GM21526 (cell line): Measurements from ENCODE around the gene ARHGAP42.
"Not testable (repeated sequence)": the region's sequence is repeated elsewhere in the genome, so short reads cannot be mapped to it uniquely, and the experiment has no call there.

Source experiments
- ATAC-seq: cut with Tn5 transposase; IDR thresholded peaks from one replicate; pipeline ENCODE4 v1.9.1; 2021; ENCODE audit warnings: moderate library complexity; ENCODE audit not compliant: unreplicated experiment, low FRiP score

The ARHGAP42 gene, protein sequence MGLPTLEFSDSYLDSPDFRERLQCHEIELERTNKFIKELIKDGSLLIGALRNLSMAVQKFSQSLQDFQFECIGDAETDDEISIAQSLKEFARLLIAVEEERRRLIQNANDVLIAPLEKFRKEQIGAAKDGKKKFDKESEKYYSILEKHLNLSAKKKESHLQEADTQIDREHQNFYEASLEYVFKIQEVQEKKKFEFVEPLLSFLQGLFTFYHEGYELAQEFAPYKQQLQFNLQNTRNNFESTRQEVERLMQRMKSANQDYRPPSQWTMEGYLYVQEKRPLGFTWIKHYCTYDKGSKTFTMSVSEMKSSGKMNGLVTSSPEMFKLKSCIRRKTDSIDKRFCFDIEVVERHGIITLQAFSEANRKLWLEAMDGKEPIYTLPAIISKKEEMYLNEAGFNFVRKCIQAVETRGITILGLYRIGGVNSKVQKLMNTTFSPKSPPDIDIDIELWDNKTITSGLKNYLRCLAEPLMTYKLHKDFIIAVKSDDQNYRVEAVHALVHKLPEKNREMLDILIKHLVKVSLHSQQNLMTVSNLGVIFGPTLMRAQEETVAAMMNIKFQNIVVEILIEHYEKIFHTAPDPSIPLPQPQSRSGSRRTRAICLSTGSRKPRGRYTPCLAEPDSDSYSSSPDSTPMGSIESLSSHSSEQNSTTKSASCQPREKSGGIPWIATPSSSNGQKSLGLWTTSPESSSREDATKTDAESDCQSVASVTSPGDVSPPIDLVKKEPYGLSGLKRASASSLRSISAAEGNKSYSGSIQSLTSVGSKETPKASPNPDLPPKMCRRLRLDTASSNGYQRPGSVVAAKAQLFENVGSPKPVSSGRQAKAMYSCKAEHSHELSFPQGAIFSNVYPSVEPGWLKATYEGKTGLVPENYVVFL

DNA sequence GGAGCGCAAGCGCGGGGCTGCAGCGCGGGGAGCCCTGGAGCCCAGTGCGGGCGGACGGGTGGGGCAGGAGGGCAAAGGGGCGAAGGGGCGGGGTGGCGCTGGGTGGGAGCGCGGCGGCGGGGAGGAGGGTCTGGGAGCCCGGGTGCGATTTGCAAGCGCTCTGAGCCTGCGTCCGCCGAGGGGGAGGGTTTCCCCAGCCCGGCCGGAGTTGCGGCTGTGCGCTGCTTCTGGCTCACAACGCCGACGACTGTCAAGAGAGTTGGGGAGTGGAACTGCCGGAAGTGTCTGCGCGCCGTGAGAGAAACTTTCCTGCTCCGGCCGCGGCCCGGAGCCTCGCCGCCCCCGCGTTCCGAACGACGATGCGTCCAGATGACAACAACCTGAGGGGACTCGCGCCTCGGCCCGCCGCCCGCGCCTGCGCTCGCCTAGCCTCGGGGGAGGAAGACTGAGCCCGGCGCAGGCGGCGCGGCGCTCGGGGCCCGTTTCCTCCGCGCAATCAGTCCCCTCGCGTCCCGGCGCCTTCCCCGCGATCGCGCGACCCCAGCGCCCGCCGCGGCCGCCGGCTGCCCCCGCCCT, at the start of gene ARHGAP42:
ARHGAP42 (plus strand) TSS at position 235 of the 576 bp plus-strand sequence. CDS start 391 bp downstream, outside the sequence.
- peak; percentile 81 for ATAC-seq

DNA sequence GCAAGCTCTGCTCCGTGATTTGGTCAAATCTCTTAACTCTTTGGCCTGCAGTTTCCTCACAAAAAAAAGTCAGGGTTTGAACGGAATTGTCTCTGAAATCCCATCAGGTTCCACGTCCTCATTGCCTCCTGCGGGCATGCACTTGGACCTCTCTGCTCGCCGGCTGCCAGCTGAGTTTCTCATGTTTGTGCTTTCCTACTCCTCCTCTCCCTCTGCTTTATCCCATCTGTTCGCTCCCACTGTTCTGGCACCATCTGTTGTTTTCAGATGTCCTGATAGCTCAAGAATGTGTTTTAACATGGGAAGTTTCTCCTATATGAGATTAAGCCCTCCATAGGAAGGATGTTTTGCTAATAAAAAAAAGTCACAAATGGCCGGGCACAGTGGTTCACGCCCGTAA, 49.4 kb upstream of the ARHGAP42 start:
- no peak for ATAC-seq

DNA sequence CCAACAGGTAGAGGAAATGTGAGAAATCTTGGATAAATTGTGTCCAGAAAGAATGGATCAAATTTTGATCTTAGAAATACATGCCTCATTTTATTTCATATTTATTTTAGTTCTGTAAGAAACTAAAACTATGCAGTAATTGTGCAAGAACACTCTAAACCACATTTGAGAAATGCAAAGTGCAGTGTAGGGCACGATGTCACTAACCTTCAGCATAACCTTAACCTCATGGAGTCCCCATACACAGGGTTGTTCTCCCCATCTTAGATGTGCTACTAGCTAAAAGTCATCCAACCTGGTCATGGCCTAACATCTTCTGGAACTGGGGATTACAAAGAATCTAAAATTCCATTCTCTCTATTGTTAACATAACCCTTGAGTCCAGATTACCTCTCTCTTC, 48.4 kb upstream of the ARHGAP42 start:
- no peak for ATAC-seq

DNA sequence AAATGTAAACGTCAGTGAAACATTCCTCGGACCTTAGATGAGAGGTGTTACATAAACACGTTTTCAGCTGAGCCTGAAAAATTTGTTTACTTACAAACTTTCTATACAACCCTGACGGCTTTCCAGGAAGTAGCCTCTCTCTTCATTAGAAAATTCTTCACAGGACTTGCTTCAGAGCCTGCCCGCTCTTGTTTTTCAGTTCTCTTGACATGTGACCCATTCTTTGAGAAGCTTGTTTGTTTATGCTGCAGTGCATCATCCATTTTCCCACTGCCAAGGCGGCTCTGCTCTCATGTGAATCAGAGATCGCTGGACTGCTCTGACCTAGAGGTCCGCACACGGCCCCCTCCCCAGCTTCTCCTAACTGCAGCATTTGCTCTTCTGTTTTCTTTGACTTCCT, 47.9 kb upstream of the ARHGAP42 start:
- ATAC-seq: no peak

DNA sequence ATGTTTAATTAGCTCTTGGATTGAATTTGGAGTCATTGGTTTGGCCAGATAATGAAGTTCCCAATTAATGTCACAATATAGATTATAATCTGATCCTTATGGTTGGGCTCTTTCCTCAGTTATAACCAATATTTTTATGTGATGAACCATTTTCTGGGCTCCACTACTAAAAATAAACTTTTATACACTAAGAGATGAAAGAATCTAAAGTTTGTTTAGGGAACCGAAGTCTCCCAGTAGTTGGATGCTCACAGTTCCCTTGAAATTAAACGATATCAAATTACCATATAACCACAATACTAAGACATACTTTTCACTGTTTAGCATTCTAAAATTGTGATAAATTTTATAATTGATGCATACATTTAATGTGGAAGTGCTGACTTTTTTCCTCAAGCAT, 47.0 kb upstream of the ARHGAP42 start:
- ATAC-seq: no peak

DNA sequence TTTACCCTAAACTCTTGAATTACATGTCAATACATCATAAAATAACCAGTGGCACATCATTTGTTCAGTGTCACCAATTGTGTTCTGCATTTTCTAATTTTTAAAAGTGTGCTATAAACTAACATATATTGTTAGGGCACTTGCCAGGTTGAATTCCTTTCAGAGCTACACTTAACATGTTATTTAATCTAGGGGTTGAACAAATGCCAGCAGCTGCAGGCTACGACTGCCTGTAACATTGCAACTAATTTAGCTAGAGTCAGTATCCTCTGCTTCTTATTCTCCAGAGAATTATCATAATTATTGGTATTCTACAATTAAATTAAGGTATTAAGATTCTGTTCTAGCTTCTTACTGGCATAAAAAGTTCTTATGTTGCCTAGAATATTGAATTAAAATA, 46.4 kb upstream of the ARHGAP42 start:
- ATAC-seq: no peak

DNA sequence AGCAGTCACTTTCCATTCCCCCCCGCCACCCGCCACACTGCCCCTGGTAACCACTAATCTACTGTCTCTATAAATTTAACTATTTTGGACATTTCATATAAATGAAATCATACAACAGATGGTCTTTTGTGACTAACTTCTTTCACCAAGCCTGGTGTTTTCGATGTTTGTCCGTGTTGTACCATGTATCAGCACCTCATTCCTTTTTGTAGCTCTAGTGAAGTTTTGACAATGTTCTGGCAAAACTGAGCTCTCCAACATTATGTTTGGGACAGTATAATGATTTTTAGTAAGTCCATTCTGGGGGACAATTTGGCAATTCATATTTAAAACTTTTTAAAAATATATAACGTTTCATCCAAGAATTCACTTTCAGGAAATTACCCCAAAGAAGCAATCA, 45.6 kb upstream of the ARHGAP42 start:
- ATAC-seq: no peak

DNA sequence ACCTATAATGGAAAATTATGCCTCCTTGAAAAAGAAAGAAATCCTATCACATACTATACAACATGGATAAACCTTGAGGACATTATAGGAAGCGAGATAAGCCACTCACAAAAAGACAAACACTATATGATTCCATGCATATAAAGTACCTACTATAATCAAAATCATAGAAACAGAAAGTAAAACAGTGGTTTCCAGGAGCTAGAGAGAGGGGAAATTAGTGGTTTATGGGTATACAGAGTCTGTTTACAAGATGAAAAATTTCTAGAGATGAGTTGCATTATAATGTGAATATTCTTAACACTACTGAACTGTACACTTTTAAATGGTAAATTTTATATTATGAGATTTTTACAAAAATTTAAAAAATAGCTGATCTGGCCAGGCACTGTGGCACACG, 40.5 kb upstream of the ARHGAP42 start:
- no peak for ATAC-seq

DNA sequence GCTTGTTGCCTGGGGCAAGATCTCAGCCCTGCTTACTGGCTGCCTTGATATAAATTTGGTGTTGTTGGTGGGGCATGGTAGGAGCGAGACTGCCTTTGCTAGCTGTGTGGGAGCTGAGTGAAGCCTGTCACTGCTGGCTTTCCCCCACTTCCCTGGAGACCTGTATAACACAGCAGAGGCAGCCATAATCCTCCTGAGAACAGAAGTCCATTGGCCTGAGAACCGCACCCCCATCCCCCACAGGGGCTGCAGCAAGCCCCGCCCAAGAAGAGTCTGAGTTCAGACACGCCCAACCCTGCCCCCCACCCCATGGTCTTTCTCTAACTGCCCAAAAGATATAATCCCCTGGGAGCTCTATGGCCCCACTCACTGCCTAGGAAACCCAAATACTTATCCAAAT, 39.2 kb upstream of the ARHGAP42 start:
- no peak for ATAC-seq

DNA sequence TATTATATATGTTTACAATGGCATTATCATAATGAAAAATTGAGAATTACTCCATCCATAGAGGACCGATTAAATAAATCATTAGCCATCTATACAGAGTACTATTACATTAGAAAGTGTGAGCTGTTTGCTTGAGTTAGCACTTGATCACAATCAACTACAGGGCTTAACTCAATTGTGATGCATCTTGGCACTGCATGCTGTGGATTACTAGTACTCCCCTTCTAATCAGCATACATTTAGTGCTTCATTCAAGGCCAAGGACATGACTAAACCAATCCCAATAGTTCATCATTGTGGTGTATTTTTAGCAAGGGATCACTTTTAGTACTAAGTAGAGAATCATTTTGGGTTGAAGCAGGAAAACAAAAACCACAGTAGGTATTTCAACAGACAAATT, 23.5 kb upstream of the ARHGAP42 start:
- ATAC-seq: no peak

DNA sequence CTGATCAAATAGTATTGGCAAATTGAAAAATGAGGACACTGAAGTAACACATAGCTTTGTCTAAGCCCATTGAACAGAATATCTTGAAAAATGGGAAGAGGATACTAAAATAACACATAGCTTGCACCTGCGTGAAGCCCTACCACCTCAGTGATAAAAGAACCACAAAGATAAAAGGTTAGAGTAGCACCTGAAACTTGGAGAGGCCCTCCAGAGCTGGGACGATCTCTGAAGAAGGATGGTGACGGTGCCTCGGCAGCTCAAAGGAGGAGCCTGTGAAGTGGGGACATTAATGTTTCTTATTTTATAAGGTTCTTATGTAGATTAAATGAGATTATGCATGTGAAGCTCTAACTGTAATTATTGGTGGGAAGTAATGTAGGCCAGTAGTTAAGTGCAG, 23.1 kb upstream of the ARHGAP42 start:
- ATAC-seq: no peak

DNA sequence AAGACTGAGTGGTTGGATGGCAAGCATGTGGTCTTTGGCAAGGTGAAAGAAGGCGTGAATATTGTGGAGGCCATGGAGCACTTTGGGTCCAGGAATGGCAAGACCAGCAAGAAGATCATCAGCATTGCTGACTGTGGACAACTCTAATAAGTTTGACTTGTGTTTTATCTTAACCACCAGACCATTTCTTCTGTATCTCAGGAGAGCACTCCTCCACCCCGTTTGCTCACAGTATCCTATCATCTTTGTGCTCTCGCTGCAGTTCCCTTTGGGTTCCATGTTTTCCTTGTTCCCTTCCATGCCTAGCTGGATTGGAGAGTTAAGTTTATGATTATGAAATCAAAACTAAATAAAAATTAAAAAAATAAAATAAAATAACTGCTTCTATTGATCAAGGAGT, 20.3 kb upstream of the ARHGAP42 start:
- not testable (repeated sequence) for ATAC-seq

DNA sequence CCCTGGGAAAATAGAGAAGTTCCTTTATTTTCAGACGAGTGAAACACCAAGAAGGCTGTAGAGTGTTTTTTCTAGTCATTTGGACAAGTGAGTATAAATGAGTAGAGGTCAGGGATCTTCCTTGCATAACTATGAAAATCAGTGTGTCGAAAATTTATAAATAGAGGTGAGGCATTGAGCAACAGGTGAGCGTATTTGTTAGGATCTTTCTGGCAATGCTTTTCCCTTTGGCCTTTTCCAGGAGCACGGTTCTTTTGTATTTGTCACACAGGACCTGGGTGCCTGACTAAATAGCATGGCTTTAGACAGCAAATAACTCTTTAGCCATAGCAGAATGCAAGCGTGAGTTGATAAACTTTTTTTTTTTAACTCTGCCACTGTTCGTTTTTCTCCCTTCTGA, 19.6 kb upstream of the ARHGAP42 start:
- ATAC-seq: no peak

DNA sequence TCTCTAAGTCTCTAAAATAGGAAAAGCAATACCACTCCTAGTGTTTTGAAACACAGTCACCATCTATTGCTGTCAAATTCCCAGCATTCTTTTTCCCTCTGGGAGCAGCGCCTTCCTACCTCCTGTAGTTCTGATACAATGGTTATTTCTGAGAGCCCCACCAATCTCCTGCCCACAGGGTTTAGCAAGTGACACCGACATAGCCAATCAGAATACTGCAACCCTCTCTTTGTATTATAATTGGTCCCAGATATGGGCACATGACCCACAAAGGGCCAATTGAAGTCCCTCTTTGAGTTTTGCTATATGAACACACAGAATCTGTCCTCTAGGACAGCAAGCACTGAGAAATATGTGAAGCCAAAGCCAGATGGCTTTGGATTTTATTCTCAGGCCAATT, 16.9 kb upstream of the ARHGAP42 start:
- ATAC-seq: no peak

DNA sequence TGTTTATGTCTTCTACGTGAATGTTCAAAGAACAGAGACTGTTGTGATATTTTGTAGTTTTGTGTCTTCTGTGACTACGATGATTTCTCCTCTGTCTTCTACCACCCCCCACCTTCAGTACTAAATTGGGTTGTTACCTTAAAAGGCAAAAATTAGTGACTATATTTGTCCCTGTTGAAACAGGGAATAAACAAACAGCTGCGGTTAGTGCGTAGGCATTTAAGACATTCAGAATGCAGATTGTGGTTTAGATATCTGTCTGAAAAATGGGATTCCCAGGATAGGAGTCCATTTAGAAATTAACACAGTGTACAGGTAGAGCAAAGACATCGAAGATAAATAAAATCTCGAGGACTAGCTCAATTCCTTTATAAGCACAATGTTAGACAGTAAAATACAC, 15.6 kb upstream of the ARHGAP42 start:
- ATAC-seq: no peak

DNA sequence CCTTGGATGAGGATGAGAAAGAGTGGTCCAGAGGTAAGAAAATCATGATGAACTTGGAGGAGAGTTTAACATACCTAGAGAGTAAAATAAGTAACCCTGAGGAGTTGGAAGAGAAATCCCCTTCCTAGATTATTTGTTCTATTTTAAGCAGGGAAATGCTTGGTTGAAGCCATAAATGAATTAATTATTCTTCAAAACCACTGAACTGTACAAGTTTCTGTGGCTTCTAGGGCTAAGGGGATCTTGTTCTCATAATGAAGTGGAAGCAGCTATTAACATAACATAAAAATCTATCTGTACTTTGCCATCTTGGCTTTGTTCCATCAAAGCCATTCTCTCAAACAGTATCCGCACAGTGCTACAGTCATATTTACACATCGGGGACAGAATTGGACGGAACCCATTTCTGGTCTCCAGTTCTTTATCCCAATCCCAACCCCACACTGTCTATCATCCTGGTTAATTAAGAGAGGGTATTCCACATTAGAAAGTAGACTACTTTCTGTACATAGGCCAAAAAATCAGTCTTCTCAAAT, 14.5 kb upstream of the ARHGAP42 start:
- no peak for ATAC-seq

DNA sequence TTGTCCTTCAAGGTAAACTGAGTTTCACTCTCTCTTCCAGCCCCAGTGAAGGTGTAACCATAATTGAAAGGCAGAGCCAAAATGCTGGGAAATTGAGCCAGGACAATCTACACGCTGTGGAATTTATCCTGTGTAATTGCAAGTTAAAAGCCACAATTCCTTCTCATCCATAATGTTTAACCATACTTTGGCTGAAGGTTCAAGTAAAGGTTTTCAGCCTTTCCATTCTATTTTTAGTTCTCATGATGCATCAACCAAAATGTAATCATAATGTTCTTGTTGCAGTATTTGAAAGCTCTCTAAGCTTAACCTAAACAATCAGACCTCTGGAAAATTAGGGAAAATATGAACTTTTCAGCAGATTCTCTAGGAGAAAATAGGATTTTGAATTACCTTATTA, 14.0 kb upstream of the ARHGAP42 start:
- ATAC-seq: no peak

DNA sequence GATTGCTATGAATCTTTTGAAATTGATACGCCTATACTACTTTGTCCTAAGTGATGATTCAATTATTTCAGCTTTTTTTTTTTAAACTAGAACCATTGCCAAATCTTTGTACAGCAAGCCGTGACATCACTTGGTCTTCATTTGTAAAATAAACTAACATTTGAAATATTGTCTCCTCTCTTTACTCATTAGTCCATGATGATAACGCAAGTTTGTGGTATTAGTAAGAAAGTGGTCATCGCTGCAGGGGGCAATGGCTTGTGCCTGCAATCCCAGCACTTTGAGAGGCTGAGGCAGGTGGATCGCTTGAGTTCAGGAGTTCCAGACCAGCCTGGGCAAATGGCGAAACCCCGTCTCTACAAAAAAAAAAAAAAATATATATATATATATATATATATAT, 12.9 kb upstream of the ARHGAP42 start:
- no peak for ATAC-seq

DNA sequence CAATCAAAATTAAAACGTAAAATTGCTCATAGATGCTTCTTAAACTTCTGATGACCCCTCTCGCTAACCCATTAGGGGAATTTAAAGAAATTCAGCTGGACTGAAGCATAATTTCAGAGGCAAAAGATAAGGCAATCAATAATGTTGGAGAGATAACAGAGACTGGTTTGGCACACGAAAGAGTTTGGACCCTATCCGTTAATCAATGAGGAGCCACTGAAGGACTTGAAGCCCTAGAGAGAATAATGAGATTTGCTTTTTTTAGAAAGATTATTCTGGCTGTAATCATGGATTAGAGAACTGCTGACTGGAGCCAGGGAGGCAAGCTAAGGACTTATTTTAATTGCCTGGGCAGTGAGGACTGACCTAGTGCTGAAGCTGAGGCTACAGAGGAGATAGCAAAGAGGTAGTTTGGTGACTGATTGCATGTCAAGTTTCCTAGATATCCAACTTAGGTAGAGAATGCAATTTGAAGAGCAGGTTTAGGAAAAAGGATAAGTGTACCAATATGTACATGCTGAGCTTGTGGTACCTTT, 11.9 kb upstream of the ARHGAP42 start:
- no peak for ATAC-seq

DNA sequence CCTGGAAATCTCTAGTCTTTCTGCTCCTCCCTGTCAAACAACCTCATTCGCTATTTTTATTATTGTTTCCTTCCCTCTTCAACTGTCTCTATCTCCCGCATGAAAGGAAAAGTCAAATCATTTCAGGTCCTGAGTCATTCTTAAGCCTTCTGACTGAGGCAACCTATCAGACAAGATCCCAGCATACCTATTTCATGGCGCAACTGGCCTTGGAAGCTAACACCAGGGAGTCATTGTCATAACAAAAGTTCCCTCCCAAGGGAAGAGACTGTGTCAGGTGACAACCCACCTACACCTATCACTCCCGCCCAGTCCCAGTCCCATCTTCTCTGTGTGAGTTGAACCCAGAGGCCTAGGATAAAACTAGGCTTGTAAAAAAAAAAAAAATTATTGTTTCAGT, 10.2 kb upstream of the ARHGAP42 start:
- ATAC-seq: no peak

DNA sequence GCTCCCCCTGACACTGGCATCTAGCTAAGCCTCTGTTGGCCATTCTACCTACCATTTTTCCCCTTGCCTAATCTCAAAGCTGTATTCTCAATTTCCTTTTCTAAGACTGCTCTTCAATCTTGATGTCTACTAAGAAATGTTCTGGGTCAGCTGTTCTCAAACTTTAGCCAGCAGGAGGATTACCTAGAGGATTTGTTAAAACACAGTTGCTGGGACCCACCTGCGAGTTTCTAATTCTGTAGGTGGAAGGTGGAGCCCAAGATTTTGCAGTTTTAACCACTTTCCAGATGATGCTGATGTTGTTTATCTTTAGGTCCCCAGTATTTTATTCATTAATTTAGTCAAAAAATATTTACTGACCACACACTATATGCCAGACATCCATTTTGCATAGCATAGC, 9.3 kb upstream of the ARHGAP42 start:
- ATAC-seq: no peak
